Activated T-cell treated with anti-CD3 and anti-CD28 coated beads, Interleukin-2, amount 50 U/mL, for 4 hours (primary cell): Measurements from ENCODE around the gene PCARE. TPM values are rescaled to one million over a fixed set of nuclear protein-coding genes. Genes with fewer than 3 reads are reported as not detected.
"Not testable (repeated sequence)": the region's sequence is repeated elsewhere in the genome, so short reads cannot be mapped to it uniquely, and the experiment has no call there.

ENCODE experiments used
- ATAC-seq, 2 donors: fragments of 200-7000 bp; cut with Tn5 transposase; one replicate each; pipeline ENCODE4 v1.10.0; 2021
- DNase-seq: peaks from one replicate; pipeline ENCODE4 v3.0.0-alpha.2; 2020
- H3K27me3 Mint-ChIP-seq: one replicate; pipeline ENCODE4 v1.8.0; 2021; ENCODE audit warnings: low read depth, mixed read lengths
- H3K36me3 Mint-ChIP-seq: one replicate; pipeline ENCODE4 v1.8.0; 2022; ENCODE audit warnings: mixed read lengths; ENCODE audit not compliant: insufficient read depth
- H3K4me1 Mint-ChIP-seq: one replicate; pipeline ENCODE4 v1.8.0; 2021; ENCODE audit warnings: low read depth, mixed read lengths
- H3K4me3 Mint-ChIP-seq: one replicate; pipeline ENCODE4 v1.8.0; 2021; ENCODE audit warnings: mild to moderate bottlenecking, moderate library complexity, mixed read lengths
- H3K9me3 Mint-ChIP-seq: one replicate; pipeline ENCODE4 v1.8.0; 2021; ENCODE audit warnings: mixed read lengths
- total RNA-seq, 3 donors: library from RNA; stranded (reverse); gene quantifications; one replicate each; pipeline ENCODE4 v1.2.1, GENCODE V29; 2021

The PCARE gene
- total RNA-seq, 3 donors from 2014 or later: not detected

DNA sequence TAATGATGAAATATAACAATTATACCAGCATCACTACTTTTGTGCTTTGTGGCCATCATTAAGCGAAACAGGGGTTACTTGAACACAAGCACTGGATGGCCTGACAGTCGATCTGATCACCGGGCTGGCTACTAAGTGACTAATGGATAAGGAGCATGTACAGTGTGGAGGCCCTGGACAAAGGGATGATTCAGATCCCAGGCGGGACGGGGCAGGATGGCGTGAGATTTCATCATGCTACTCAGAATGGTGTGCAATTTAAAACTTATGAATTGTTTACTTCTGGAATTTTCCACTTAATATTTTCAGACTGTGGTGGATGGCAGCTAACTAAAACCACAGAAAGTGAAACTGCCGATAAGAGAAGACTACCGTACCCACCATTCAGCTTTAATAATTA, 33.9 kb upstream of the PCARE start:
- H3K36me3 Mint-ChIP-seq: no peaks in the 10 kb centered on the region
- ATAC-seq: no peak

DNA sequence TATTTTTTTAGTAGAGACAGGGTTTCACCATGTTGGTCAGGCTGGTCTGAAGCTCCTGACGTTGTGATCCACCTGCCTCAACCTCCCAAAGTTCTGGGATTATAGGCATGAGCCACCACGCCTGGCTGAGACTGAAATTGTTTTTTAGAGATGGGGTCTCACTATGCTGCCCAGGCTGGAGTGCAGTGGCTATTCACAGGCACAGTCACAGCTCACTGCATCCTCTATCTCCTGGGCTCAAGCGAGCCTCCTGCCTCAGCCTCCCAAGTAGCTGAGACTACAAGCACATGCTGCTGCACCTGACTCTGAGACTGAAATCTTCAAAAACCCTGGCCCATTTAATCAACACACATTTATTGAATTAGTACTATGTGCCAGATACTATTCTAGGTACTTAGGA, 33.2 kb upstream of the PCARE start:
- not testable (repeated sequence) for H3K4me1 Mint-ChIP-seq, H3K27me3 Mint-ChIP-seq, H3K9me3 Mint-ChIP-seq, H3K4me3 Mint-ChIP-seq, ATAC-seq, DNase-seq, H3K36me3 Mint-ChIP-seq

More for the DNA sequence above, 33.9 kb upstream of the PCARE start:
- H3K4me3 Mint-ChIP-seq: no peak overlapping the region
- no peaks in the 10 kb centered on the region for H3K9me3 Mint-ChIP-seq
- H3K27me3 Mint-ChIP-seq: no peaks in the 10 kb centered on the region
- no peak for DNase-seq
- H3K4me1 Mint-ChIP-seq: peaks cover 3% of the 10 kb centered on the region

GRCh38 chr2:29106980-29107388, 32.7 kb upstream of the PCARE start:
- ATAC-seq: no peak
- no peak for DNase-seq
- no peaks in the 10 kb centered on the region for H3K36me3 Mint-ChIP-seq
- H3K4me3 Mint-ChIP-seq: no peak overlapping the region
- H3K9me3 Mint-ChIP-seq: no peaks in the 10 kb centered on the region
- H3K4me1 Mint-ChIP-seq: peaks cover 3% of the 10 kb centered on the region
- H3K27me3 Mint-ChIP-seq: no peaks in the 10 kb centered on the region

DNA sequence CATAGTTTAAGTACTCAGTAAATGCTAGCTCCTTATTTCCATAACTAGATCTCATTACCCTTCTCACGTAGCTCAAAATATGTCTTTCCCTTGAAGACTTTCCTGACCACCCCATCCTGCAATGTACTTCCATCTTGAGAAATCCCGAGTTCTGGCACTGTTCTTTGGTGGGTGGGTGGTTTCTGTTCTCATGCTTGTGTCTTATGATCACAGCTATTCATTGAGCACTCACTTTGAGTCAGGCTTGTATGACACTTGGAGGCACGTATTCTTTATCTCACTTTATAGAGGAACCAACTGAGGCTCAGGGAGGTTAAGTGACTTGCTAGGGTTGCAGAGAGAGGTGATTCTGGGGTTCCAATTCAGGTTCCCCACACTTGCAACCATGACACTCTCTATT, 31.9 kb upstream of the PCARE start:
- H3K27me3 Mint-ChIP-seq: no peaks in the 10 kb centered on the region
- peaks cover 3% of the 10 kb centered on the region for H3K4me1 Mint-ChIP-seq
- H3K4me3 Mint-ChIP-seq: no peak overlapping the region
- ATAC-seq (no peak), DNase-seq (no peak)
- H3K36me3 Mint-ChIP-seq: no peaks in the 10 kb centered on the region
- H3K9me3 Mint-ChIP-seq: no peaks in the 10 kb centered on the region

DNA sequence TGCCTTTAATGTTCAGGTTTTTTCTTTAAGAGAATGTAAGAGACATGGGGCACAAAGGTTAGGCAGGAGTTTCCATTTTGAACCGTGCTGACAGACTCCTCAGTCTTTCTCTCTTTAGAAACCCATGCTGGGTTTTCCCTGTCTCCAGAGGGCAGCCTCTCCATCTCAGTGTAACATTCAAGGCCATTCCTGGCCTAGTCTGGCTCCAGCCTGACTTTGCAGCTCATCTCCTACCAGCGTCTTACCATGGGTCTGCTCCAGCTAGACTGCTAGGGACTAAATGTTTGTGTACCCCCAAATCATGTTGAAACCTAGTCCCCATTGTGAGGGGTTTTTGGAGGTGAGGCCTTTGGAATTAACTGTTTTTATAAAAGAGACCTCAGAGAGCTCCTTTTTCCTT, 31.1 kb upstream of the PCARE start:
- H3K4me1 Mint-ChIP-seq: no peaks in the 10 kb centered on the region
- no peaks in the 10 kb centered on the region for H3K9me3 Mint-ChIP-seq
- H3K36me3 Mint-ChIP-seq: no peaks in the 10 kb centered on the region
- ATAC-seq (no peak), DNase-seq (no peak)
- H3K4me3 Mint-ChIP-seq: no peak overlapping the region
- peaks cover 5% of the 10 kb centered on the region for H3K27me3 Mint-ChIP-seq

- peaks cover 5% of the 10 kb centered on the region for H3K27me3 Mint-ChIP-seq
- no peaks in the 10 kb centered on the region for H3K9me3 Mint-ChIP-seq
- no peaks in the 10 kb centered on the region for H3K4me1 Mint-ChIP-seq
- DNase-seq: no peak
- no peak overlapping the region for H3K4me3 Mint-ChIP-seq
- no peaks in the 10 kb centered on the region for H3K36me3 Mint-ChIP-seq
- no peak for ATAC-seq
These were observed 30.4 kb upstream of the PCARE start for GRCh38 chr2:29104688-29105087.

DNA sequence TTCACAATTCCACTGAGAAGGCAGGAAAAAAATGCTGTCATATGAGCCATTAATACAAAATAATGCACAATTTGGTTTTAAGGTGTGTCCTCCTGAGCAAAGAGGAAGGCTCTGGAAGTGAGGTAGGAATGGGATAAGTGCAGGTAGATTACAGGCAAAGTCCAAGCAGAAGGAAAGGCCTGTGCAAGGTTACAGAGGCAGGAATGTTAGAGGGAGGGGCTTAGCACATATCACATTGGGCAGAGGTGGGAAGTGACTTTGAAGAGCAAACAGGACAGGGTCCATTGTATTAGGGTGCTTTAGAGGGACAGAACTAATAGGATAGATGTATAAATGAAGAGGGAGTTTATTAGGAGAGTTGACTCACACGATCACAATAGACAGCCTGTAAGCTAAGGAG, 26.2 kb upstream of the PCARE start:
- Mint-ChIP-seq H3K27me3 (peaks cover 5% of the 10 kb centered on the region), H3K9me3 (no peaks in the 10 kb centered on the region), H3K4me3 (no peak overlapping the region), H3K4me1 (no peaks in the 10 kb centered on the region), H3K36me3 (no peaks in the 10 kb centered on the region)
- DNase-seq (no peak), ATAC-seq (no peak)

- Mint-ChIP-seq H3K27me3 (peaks cover 5% of the 10 kb centered on the region), H3K36me3 (no peaks in the 10 kb centered on the region), H3K9me3 (no peaks in the 10 kb centered on the region), H3K4me3 (no peak overlapping the region), H3K4me1 (no peaks in the 10 kb centered on the region)
- ATAC-seq: no peak
- DNase-seq: no peak
These were observed 23.2 kb upstream of the PCARE start for GRCh38 chr2:29097569-29097968.

- Mint-ChIP-seq H3K36me3 (no peaks in the 10 kb centered on the region), H3K4me3 (no peak overlapping the region), H3K4me1 (no peaks in the 10 kb centered on the region), H3K9me3 (no peaks in the 10 kb centered on the region), H3K27me3 (peaks cover 5% of the 10 kb centered on the region)
- ATAC-seq (no peak), DNase-seq (no peak)
These were observed 22.6 kb upstream of the PCARE start for GRCh38 chr2:29096969-29097368.

GRCh38 chr2:29090311-29090710, 16.0 kb upstream of the PCARE start:
- H3K27me3 Mint-ChIP-seq: peaks cover 12% of the 10 kb centered on the region
- not testable (repeated sequence) for ATAC-seq, H3K36me3 Mint-ChIP-seq, DNase-seq, H3K9me3 Mint-ChIP-seq, H3K4me3 Mint-ChIP-seq, H3K4me1 Mint-ChIP-seq

- Mint-ChIP-seq H3K4me3 (no peak overlapping the region), H3K4me1 (no peaks in the 10 kb centered on the region), H3K36me3 (no peaks in the 10 kb centered on the region), H3K9me3 (no peaks in the 10 kb centered on the region), H3K27me3 (peaks cover 7% of the 10 kb centered on the region)
- no peak for DNase-seq
- no peak for ATAC-seq
These were observed 10.2 kb upstream of the PCARE start for GRCh38 chr2:29084554-29084953.

GRCh38 chr2:29082804-29083495, 8.6 kb upstream of the PCARE start:
- peaks cover 2% of the 10 kb centered on the region for H3K27me3 Mint-ChIP-seq
- peaks cover 4% of the 10 kb centered on the region for H3K9me3 Mint-ChIP-seq
- H3K36me3 Mint-ChIP-seq: no peaks in the 10 kb centered on the region
- DNase-seq: no peak
- H3K4me1 Mint-ChIP-seq: no peaks in the 10 kb centered on the region
- H3K4me3 Mint-ChIP-seq: no peak overlapping the region
- ATAC-seq: no peak

DNA sequence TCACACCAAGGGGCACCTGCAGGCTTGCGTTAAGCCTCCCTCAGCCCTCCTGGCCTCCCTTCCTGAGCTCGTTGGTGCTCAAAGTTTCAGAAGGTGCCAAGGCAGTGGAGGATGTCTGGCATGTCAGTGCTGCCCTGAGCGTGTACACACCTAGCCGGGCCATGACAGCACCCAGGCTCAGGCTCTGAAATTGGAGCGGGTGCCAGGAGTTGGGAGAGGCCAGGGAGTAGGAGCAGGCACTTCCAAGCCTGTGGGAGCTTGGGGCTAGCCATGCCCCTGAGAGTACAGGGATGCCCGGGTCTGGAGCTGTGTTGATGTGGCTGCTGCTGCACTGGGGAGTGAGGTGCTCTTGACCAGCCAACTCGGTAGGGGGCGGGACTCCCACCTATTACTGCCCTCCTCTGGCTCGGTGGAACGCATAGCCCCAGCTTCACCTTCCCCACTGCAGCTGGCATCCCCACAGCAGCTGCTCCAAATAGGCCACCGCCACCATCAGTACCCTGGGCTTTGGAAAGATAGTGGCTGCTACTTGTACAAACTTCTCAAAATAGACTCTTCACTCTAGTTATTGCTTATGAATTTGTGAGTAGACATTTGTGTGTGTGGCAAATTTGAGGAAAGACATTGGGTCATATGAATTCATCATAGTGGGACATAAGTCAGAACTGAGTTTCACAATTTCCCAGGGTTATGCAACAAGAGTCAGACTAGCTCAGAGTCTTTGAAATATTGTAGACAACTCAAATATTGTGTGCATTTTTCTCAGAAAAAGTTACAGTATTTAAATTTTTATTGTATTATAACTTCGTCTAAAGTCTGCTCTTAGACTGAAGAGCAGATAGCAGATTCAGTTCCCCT, 6.8 kb upstream of the PCARE start:
- Mint-ChIP-seq H3K4me1 (no peaks in the 10 kb centered on the region), H3K4me3 (no peak overlapping the region), H3K9me3 (peaks cover 4% of the 10 kb centered on the region), H3K36me3 (no peaks in the 10 kb centered on the region), H3K27me3 (no peaks in the 10 kb centered on the region)
- DNase-seq (no peak), ATAC-seq (no peak)

GRCh38 chr2:29079887-29080286, 5.6 kb upstream of the PCARE start:
- DNase-seq: no peak
- Mint-ChIP-seq H3K27me3 (no peaks in the 10 kb centered on the region), H3K4me1 (no peaks in the 10 kb centered on the region), H3K36me3 (no peaks in the 10 kb centered on the region), H3K4me3 (no peak overlapping the region), H3K9me3 (peaks cover 4% of the 10 kb centered on the region)
- no peak for ATAC-seq
